ENCODE results near the gene POLA2. TPM values are rescaled to one million over a fixed set of nuclear protein-coding genes. Genes with fewer than 3 reads are reported as not detected.

Gene POLA2
- total and polyA plus RNA-seq, 2 donors (not counting 3 experiments of a cell fraction or from before 2014, with no cell fraction given) = 24.0 to 30.0 TPM

GRCh38 chr11:65214212-65214845 lies 47.4 kb upstream of the POLA2 start:
- Histone ChIP-seq H3K4me2 (ENCODE audit: insufficient read depth, low read length) (no peak overlapping the region), H4K20me1 (replicated peaks; ENCODE audit: control insufficient read depth, extremely low read depth, insufficient read depth, low read length) (no peaks in the 10 kb centered on the region), H3K27me3 (ENCODE audit: control insufficient read depth in 2 of 2, insufficient read depth in 2 of 2, low read length in 2 of 2) (no peaks in the 10 kb centered on the region), H2AFZ (ENCODE audit: low read depth, low read length) (no peak overlapping the region), H3K9me3 (replicated peaks; ENCODE audit: control insufficient read depth, insufficient read depth, low read length) (no peaks in the 10 kb centered on the region), H3K9ac (replicated peaks; ENCODE audit: extremely low read depth, insufficient read depth, low read length) (no peak overlapping the region), H3K4me3 (replicated peaks in 1 of 3; ENCODE audit: insufficient read depth in 1 of 3, low read depth in 1 of 3, low read length in 3 of 3) (no peak overlapping the region), H3K9me1 (replicated peaks; ENCODE audit: control insufficient read depth, extremely low read depth, insufficient read depth, low read length) (no peaks in the 10 kb centered on the region), H3K4me1 (ENCODE audit: control insufficient read depth, extremely low read depth, insufficient read depth, low read length) (no peaks in the 10 kb centered on the region), H3K79me2 (ENCODE audit: control insufficient read depth, insufficient read depth, low read length) (no peaks in the 10 kb centered on the region), H3K36me3 (ENCODE audit: control insufficient read depth in 2 of 2, extremely low read depth in 1 of 2, insufficient read depth in 2 of 2, low read length in 2 of 2) (peaks cover 0 to 18% of the 10 kb centered on the region in 2 experiments), H3K27ac (ENCODE audit: insufficient read depth, low read depth, low read length) (no peak overlapping the region)
- ChIA-PET CTCF (interaction anchor here (0.9 kb wide), 1 partner anchor 9 kb away, joined by 4 read pairs; no protein-coding TSS in a partner anchor), POLR2A (no interaction called here)
- TF ChIP-seq EZH2 (IDR thresholded peaks at IDR 0.05; ENCODE audit: borderline replicate concordance, low read depth, low read length, severe bottlenecking) = no peak
- no peak for TF ChIP-seq MYC (IDR thresholded peaks at IDR 0.05; ENCODE audit: low read depth, low read length)
- TF ChIP-seq POLR2AphosphoS5 (IDR thresholded peaks at IDR 0.05; ENCODE audit: insufficient read depth, low read depth, low read length) = no peak
- TF ChIP-seq POLR2A (IDR thresholded peaks at IDR 0.05; ENCODE audit: low read depth, low read length) = no peak
- TF ChIP-seq CTCF (IDR thresholded peaks at IDR 0.05; ENCODE audit: extremely low read depth in 1 of 2, insufficient read depth in 1 of 2, low read depth in 1 of 2, low read length in 2 of 2) = no peak
- TF ChIP-seq JUN (IDR thresholded peaks at IDR 0.05; ENCODE audit: borderline replicate concordance, insufficient read depth, insufficient read length, low read depth) = no peak
- TF ChIP-seq MAX (IDR thresholded peaks at IDR 0.05; ENCODE audit: insufficient read depth, insufficient read length) = no peak
- TF ChIP-seq FOS (IDR thresholded peaks at IDR 0.05; ENCODE audit: borderline replicate concordance, insufficient read depth, low read length) = no peak
- no peak for TF ChIP-seq GATA2 (IDR thresholded peaks at IDR 0.05; ENCODE audit: insufficient read depth, insufficient read length, low read depth, low read length)
- dilution Hi-C loops (cut with MboI; ENCODE audit: extremely low pct_ligation_motif_present, low sequenced_read_pairs) = no loop called here
- FAIRE-seq (no peak), DNase-seq (ENCODE audit: low read depth, low spot score) (no peak)
- intact Hi-C loops (cut with micrococcal nuclease) = no loop called here
- BruUV-seq (replicated peaks) = no TSS peak

All from endothelial cell of umbilical vein (primary cell).